ENCODE measurements around the gene OPRM1. TPM values are rescaled to one million over a fixed set of nuclear protein-coding genes. Genes with fewer than 3 reads are reported as not detected.

OPRM1 gene
- total RNA-seq, 1 donor from 2014 or later = not detected

- Histone ChIP-seq H3K4me3 (no peak overlapping the region), H3K9me3 (no peaks in the 10 kb centered on the region), H3K27me3 (no peaks in the 10 kb centered on the region), H3K36me3 (no peaks in the 10 kb centered on the region), H3K27ac (no peak overlapping the region), H3K4me1 (no peaks in the 10 kb centered on the region)
- ATAC-seq (no peak), DNase-seq (no peak)
- no peak for TF ChIP-seq CTCF (IDR thresholded peaks at IDR 0.05)
- intact Hi-C loops (cut with DNase I) = no loop called here
Observed at GRCh38 chr6:154134471-154135147, 95.6 kb downstream of the OPRM1 start.

DNA sequence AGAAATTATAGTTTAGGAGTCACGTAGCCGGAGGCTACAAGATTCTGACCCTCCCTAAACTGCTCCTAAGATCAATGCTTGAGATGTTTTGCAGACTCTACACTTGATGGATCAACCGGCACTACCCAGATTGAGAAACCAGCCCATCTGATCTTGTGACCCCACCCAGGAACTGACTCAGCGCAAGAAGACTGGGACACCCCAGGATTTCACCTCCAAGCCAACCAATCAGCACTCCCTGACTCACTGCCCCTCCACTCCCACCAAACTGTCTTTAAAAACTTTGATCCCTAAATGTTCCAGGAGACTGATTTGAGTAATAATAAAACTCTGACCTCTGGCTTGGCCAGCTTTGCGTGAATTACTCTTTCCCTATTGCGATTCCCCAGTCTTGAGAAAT lies 99.8 kb downstream of the OPRM1 start:
- no peak overlapping the region for H3K4me3 ChIP-seq
- no peaks in the 10 kb centered on the region for H3K4me1 ChIP-seq
- TF ChIP-seq CTCF (IDR thresholded peaks at IDR 0.05) = no peak
- ATAC-seq = peak; percentile 42
- no peak for DNase-seq
- H3K9me3 ChIP-seq = no peaks in the 10 kb centered on the region
- intact Hi-C loops (cut with DNase I) = no loop called here
- no peak overlapping the region for H3K27ac ChIP-seq
- H3K36me3 ChIP-seq = no peaks in the 10 kb centered on the region
- H3K27me3 ChIP-seq = no peaks in the 10 kb centered on the region

- no peaks in the 10 kb centered on the region for H3K4me1 ChIP-seq
Observed at GRCh38 chr6:154139892-154140291, 100.9 kb downstream of the OPRM1 start.

GRCh38 chr6:154140743-154141142 lies 101.7 kb downstream of the OPRM1 start:
- intact Hi-C loops (cut with DNase I) = no loop called here
- H3K27me3 ChIP-seq = no peaks in the 10 kb centered on the region

More at GRCh38 chr6:154139892-154140291, 100.9 kb downstream of the OPRM1 start:
- TF ChIP-seq CTCF (IDR thresholded peaks at IDR 0.05) = no peak
- H3K9me3 ChIP-seq = no peaks in the 10 kb centered on the region
- H3K36me3 ChIP-seq = no peaks in the 10 kb centered on the region
- no peaks in the 10 kb centered on the region for H3K27me3 ChIP-seq
- no peak overlapping the region for H3K4me3 ChIP-seq
- no peak overlapping the region for H3K27ac ChIP-seq
- intact Hi-C loops (cut with DNase I) = no loop called here
- DNase-seq (no peak), ATAC-seq (peak; percentile 65)

DNA sequence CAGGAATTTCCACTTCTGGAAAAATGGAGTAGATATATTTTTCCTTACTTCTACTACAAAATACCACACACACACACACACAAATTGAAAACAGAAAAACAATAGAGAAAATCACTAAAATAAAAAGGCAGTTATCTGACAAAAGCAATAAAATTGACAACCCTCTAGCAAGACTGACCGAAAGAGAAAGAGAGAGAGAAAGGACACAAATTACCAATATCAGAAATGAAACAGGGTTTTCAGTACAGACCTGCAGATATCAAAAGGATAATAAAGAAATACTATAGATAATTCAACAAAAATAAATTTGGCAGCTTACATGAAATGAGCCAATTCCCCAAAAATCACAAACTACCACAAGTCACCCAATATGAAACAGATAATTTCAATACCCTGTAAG lies 104.7 kb downstream of the OPRM1 start:
- no peaks in the 10 kb centered on the region for H3K27me3 ChIP-seq
- no peak for DNase-seq
- no peak for TF ChIP-seq CTCF (IDR thresholded peaks at IDR 0.05)
- H3K27ac ChIP-seq = no peak overlapping the region
- no peaks in the 10 kb centered on the region for H3K9me3 ChIP-seq
- intact Hi-C loops (cut with DNase I) = no loop called here
- no peaks in the 10 kb centered on the region for H3K36me3 ChIP-seq
- no peak for ATAC-seq
- no peak overlapping the region for H3K4me3 ChIP-seq
- H3K4me1 ChIP-seq = no peaks in the 10 kb centered on the region

More at GRCh38 chr6:154140743-154141142, 101.7 kb downstream of the OPRM1 start:
- peak; percentile 12 for ATAC-seq
- no peak for DNase-seq
- Histone ChIP-seq H3K4me1 (no peaks in the 10 kb centered on the region), H3K4me3 (no peak overlapping the region), H3K27ac (no peak overlapping the region), H3K9me3 (no peaks in the 10 kb centered on the region), H3K36me3 (no peaks in the 10 kb centered on the region)
- no peak for TF ChIP-seq CTCF (IDR thresholded peaks at IDR 0.05)
